Erythroblast (primary cell): ENCODE data around the gene BRS3.

Experiments used
- GATA1 ChIP-seq: IDR thresholded peaks from 2 replicates; pipeline ENCODE4 v1.6.1; 2011; ENCODE audit warnings: low read depth, mild to moderate bottlenecking, control low read depth, low read length, moderate library complexity
- POLR2A ChIP-seq: IDR thresholded peaks from 2 replicates; pipeline ENCODE4 v1.6.1; 2011; ENCODE audit warnings: mild to moderate bottlenecking, low read length

GRCh38 chrX:136452614-136453013 is 35.1 kb upstream of the BRS3 start:
- TF ChIP-seq POLR2A (no peak), GATA1 (no peak)
